ENCODE results near the gene EPOP. TPM values are rescaled to one million over a fixed set of nuclear protein-coding genes. Genes with fewer than 3 reads are reported as not detected.
"Not testable (repeated sequence)": the region's sequence is repeated elsewhere in the genome, so short reads cannot be mapped to it uniquely, and the experiment has no call there.

EPOP gene
- total RNA-seq, 1 experiment from 2014 or later, result 37.9 TPM

GRCh38 chr17:38653230-38653629 lies 21.5 kb downstream of the EPOP start:
- CTCF ChIA-PET, result interaction anchor here (1.6 kb wide), 1 partner anchor 10 kb away, joined by 8 read pairs; no protein-coding TSS in a partner anchor
- H3K9me2 ChIP-seq (ENCODE audit: insufficient read depth), result no peaks in the 10 kb centered on the region

GRCh38 chr17:38650653-38651173 lies 24.0 kb downstream of the EPOP start:
- CTCF ChIA-PET, result interaction anchor here (1.1 to 2.0 kb wide), 3 partner anchors 12 to 93 kb away, joined by 4 to 9 read pairs (median 4); no protein-coding TSS in a partner anchor
- H3K9me3 ChIP-seq (ENCODE audit: control insufficient read depth in 1 of 2, insufficient read depth in 1 of 2, low read depth in 1 of 2, low read length in 2 of 2); RAD21 ChIA-PET (ENCODE audit: low non-redundant PET in 1 of 2, low total read pairs in 2 of 2, uncharacterized antibody in 2 of 2, unreplicated experiment in 2 of 2); BruUV-seq (replicated peaks); H3K9ac ChIP-seq (ENCODE audit: low read length); DNase-seq (ENCODE audit: low read depth, low spot score); H3K27me3 ChIP-seq (ENCODE audit: insufficient read depth, low read length); H3K27ac ChIP-seq (ENCODE audit: low read depth, low read length); H3K9me2 ChIP-seq (ENCODE audit: insufficient read depth); ATAC-seq; H2AFZ ChIP-seq (ENCODE audit: low read depth, low read length, poor library complexity, severe bottlenecking); H3K4me3 ChIP-seq (replicated peaks in 1 of 2; ENCODE audit: low read depth in 1 of 2, low read length in 2 of 2); H3K4me2 ChIP-seq (ENCODE audit: low read length); H3K79me2 ChIP-seq (ENCODE audit: insufficient read depth, low read length); H3K36me3 ChIP-seq (ENCODE audit: control insufficient read depth in 1 of 2, insufficient read depth in 2 of 2, low read length in 2 of 2); H4K20me1 ChIP-seq (ENCODE audit: insufficient read depth); H3K4me1 ChIP-seq (ENCODE audit: control insufficient read depth in 1 of 2, insufficient read depth in 2 of 2, low read length in 2 of 2); intact Hi-C loops (cut with micrococcal nuclease); POLR2A ChIA-PET: not testable (repeated sequence)

More at GRCh38 chr17:38653230-38653629, 21.5 kb downstream of the EPOP start:
- Histone ChIP-seq H3K9ac (ENCODE audit: low read length) (no peak overlapping the region), H3K4me3 (replicated peaks in 1 of 2; ENCODE audit: low read depth in 1 of 2, low read length in 2 of 2) (no peak overlapping the region), H3K4me1 (ENCODE audit: control insufficient read depth in 1 of 2, insufficient read depth in 2 of 2, low read length in 2 of 2) (no peaks in the 10 kb centered on the region; a peak in 1 of 4 replicates), H3K27me3 (ENCODE audit: insufficient read depth, low read length) (no peaks in the 10 kb centered on the region; the same call in 1 of the 2 replicates), H3K4me2 (ENCODE audit: low read length) (no peak overlapping the region), H2AFZ (ENCODE audit: low read depth, low read length, poor library complexity, severe bottlenecking) (no peak overlapping the region), H3K27ac (ENCODE audit: low read depth, low read length) (no peak overlapping the region), H3K36me3 (ENCODE audit: control insufficient read depth in 1 of 2, insufficient read depth in 2 of 2, low read length in 2 of 2) (no peaks in the 10 kb centered on the region), H3K9me3 (ENCODE audit: control insufficient read depth in 1 of 2, insufficient read depth in 1 of 2, low read depth in 1 of 2, low read length in 2 of 2) (no peaks in the 10 kb centered on the region), H4K20me1 (ENCODE audit: insufficient read depth) (no peaks in the 10 kb centered on the region), H3K79me2 (ENCODE audit: insufficient read depth, low read length) (no peaks in the 10 kb centered on the region)
- DNase-seq (ENCODE audit: low read depth, low spot score) (no peak), ATAC-seq (no peak)
- BruUV-seq (replicated peaks), result no TSS peak
- no peak for TF ChIP-seq ZFX (IDR thresholded peaks at IDR 0.05)
- TF ChIP-seq CEBPB (IDR thresholded peaks at IDR 0.05; ENCODE audit: low read depth), result no peak
- no peak for TF ChIP-seq YY1 (IDR thresholded peaks at IDR 0.05; ENCODE audit: extremely low read depth, insufficient replicate concordance, low read depth, low read length)
- no peak for TF ChIP-seq ZBTB33 (IDR thresholded peaks at IDR 0.05; ENCODE audit: extremely low read depth, insufficient replicate concordance, low read length)
- no peak for TF ChIP-seq EZH2phosphoT487 (IDR thresholded peaks at IDR 0.05; ENCODE audit: borderline replicate concordance)
- intact Hi-C loops (cut with micrococcal nuclease), result no loop called here
- ChIA-PET POLR2A (no interaction called here), RAD21 (ENCODE audit: low non-redundant PET in 1 of 2, low total read pairs in 2 of 2, uncharacterized antibody in 2 of 2, unreplicated experiment in 2 of 2) (no interaction called here)
